H1 (cell line): Measurements from ENCODE around the gene ALG11. TPM values are rescaled to one million over a fixed set of nuclear protein-coding genes. Genes with fewer than 3 reads are reported as not detected.
A peak's percentile ranks its signal among the peaks of the same experiment; 100 is the strongest.

Experiments used
- CTCF ChIA-PET: fragments of 300-600 bp; sonication (Branson Sonifier 250); formaldehyde crosslinking; loops from one replicate; lab custom pipeline; 2021; ENCODE audit not compliant: partially characterized antibody; lab: Charles Lee
- POLR2A ChIA-PET: fragments of 300-600 bp; sonication (Branson Sonifier 250); formaldehyde crosslinking; loops from one replicate; lab custom pipeline; 2021; ENCODE audit warnings: inconsistent platforms; ENCODE audit not compliant: partially characterized antibody; lab: Charles Lee
- DNase-seq, 2 experiments: peaks; one replicate each; pipeline versions ENCODE4 v3.0.0 to v3.0.0-alpha.2; 2010 to 2022; ENCODE audit warnings: low spot score in 2 of 2, low read depth in 1 of 2, mixed read lengths in 1 of 2
- FAIRE-seq: peaks from 2 replicates; lab custom pipeline; 2011; peaks lifted over from hg19 to GRCh38; lab: Jason Lieb, UNC
- H2AFZ ChIP-seq: 2 replicates; pipeline ENCODE4 v1.8.1; 2012; ENCODE audit warnings: low read length, inconsistent platforms
- H2AK5ac ChIP-seq: 2 replicates; pipeline ENCODE4 v1.6.1; 2013; ENCODE audit warnings: low read depth, low read length
- H2BK120ac ChIP-seq: replicated peaks from 2 replicates; pipeline ENCODE3; 2013; ENCODE audit warnings: low read depth, low read length, inconsistent platforms
- H2BK12ac ChIP-seq: 2 replicates; pipeline ENCODE4 v1.6.1; 2013; ENCODE audit warnings: low read depth, low read length
- H2BK15ac ChIP-seq: 2 replicates; pipeline ENCODE4 v1.6.1; 2013; ENCODE audit warnings: low read length
- H2BK20ac ChIP-seq: 2 replicates; pipeline ENCODE4 v1.6.1; 2013; ENCODE audit warnings: low read length
- H2BK5ac ChIP-seq: 2 replicates; pipeline ENCODE4 v1.6.1; 2013; ENCODE audit warnings: low read depth, low read length
- H3K14ac ChIP-seq: 2 replicates; pipeline ENCODE4 v1.6.1; 2013; ENCODE audit warnings: inconsistent platforms; ENCODE audit not compliant: insufficient read length
- H3K18ac ChIP-seq: 2 replicates; pipeline ENCODE4 v1.6.1; 2013; ENCODE audit warnings: low read length; ENCODE audit errors: extremely low read depth
- H3K23ac ChIP-seq: 2 replicates; pipeline ENCODE4 v1.6.1; 2013; ENCODE audit warnings: inconsistent platforms; ENCODE audit not compliant: insufficient read length
- H3K23me2 ChIP-seq: 2 replicates; pipeline ENCODE4 v1.6.1; 2013; ENCODE audit warnings: low read depth, low read length
- H3K27ac ChIP-seq: 2 replicates; pipeline ENCODE4 v1.6.1; 2011; ENCODE audit warnings: low read depth, low read length, inconsistent platforms
- H3K27me3 ChIP-seq, 4 experiments: replicated peaks in 1 of 4; 1 replicate in 1 of 4; 2 replicates in 3 of 4; pipeline versions ENCODE4 v1.6.1 to v1.8.1; 2011 to 2013; ENCODE audit warnings: low read length in 3 of 4, mild to moderate bottlenecking in 3 of 4, inconsistent platforms in 2 of 4, mixed read lengths in 2 of 4, moderate library complexity in 1 of 4; ENCODE audit not compliant: control insufficient read depth in 3 of 4, insufficient read depth in 3 of 4; ENCODE audit errors: extremely low read depth in 1 of 4
- H3K36me3 ChIP-seq, 4 experiments: 2 replicates each; pipeline versions ENCODE4 v1.6.1 to v1.8.1; 2011 to 2013; ENCODE audit warnings: mild to moderate bottlenecking in 4 of 4, low read length in 3 of 4, moderate library complexity in 2 of 4, control low read depth in 1 of 4, inconsistent platforms in 1 of 4; ENCODE audit not compliant: insufficient read depth in 4 of 4, control insufficient read depth in 2 of 4
- H3K4ac ChIP-seq: replicated peaks from 2 replicates; pipeline ENCODE3; 2013; ENCODE audit warnings: low read length, low read depth, mixed read lengths, inconsistent platforms; ENCODE audit not compliant: insufficient read length
- H3K4me1 ChIP-seq, 4 experiments: replicated peaks in 1 of 4; 1 replicate in 1 of 4; 2 replicates in 3 of 4; pipeline versions ENCODE4 v1.6.1 to v1.8.1; 2011 to 2013; ENCODE audit warnings: low read length in 3 of 4, inconsistent platforms in 2 of 4, mixed read lengths in 1 of 4; ENCODE audit not compliant: insufficient read depth in 4 of 4, control insufficient read depth in 3 of 4
- H3K4me2 ChIP-seq, 2 experiments: 2 replicates each; pipeline versions ENCODE4 v1.6.1 to v1.8.1; 2011 to 2013; ENCODE audit warnings: low read depth in 2 of 2, low read length in 2 of 2, control low read depth in 1 of 2, inconsistent platforms in 1 of 2, mild to moderate bottlenecking in 1 of 2; ENCODE audit not compliant: insufficient read depth in 1 of 2
- H3K4me3 ChIP-seq, 4 experiments: fragments of 200-600, 300-600 bp in 1 of 4; sonication (generic), shearing (Covaris generic), sonication (Bioruptor Twin) in 1 of 4; 2 replicates each; pipeline versions ENCODE4 v1.5.1 to v1.8.1; 2011 to 2016; ENCODE audit warnings: low read length in 4 of 4, low read depth in 3 of 4, control low read depth in 2 of 4, inconsistent platforms in 2 of 4, mild to moderate bottlenecking in 2 of 4, mixed read lengths in 1 of 4, moderate library complexity in 1 of 4; ENCODE audit not compliant: insufficient read depth in 2 of 4; ENCODE audit errors: extremely low read depth in 1 of 4
- H3K56ac ChIP-seq: replicated peaks from 2 replicates; pipeline ENCODE3; 2013; ENCODE audit warnings: low read depth, mild to moderate bottlenecking, mixed read lengths, low read length, inconsistent platforms; ENCODE audit not compliant: insufficient read length
- H3K79me1 ChIP-seq: 2 replicates; pipeline ENCODE4 v1.6.1; 2013; ENCODE audit warnings: low read depth, low read length, control low read depth
- H3K79me2 ChIP-seq, 2 experiments: 2 replicates each; pipeline versions ENCODE4 v1.6.1 to v1.8.1; 2012 to 2013; ENCODE audit warnings: low read length in 2 of 2, mild to moderate bottlenecking in 2 of 2, inconsistent platforms in 1 of 2; ENCODE audit not compliant: insufficient read depth in 2 of 2, control insufficient read depth in 1 of 2
- H3K9ac ChIP-seq, 4 experiments: replicated peaks in 1 of 4; 1 replicate in 1 of 4; 2 replicates in 3 of 4; pipeline versions ENCODE4 v1.6.1 to v1.8.1; 2011 to 2013; ENCODE audit warnings: low read depth in 3 of 4, low read length in 3 of 4, control low read depth in 2 of 4, mild to moderate bottlenecking in 2 of 4, moderate library complexity in 2 of 4, inconsistent platforms in 1 of 4; ENCODE audit errors: extremely low read depth in 1 of 4
- H3K9me3 ChIP-seq, 2 experiments: 2 replicates each; pipeline versions ENCODE4 v1.6.1 to v1.8.1; 2012 to 2013; ENCODE audit warnings: mild to moderate bottlenecking in 2 of 2, moderate library complexity in 2 of 2, control low read depth in 1 of 2, inconsistent platforms in 1 of 2, low read depth in 1 of 2, low read length in 1 of 2, mixed read lengths in 1 of 2; ENCODE audit not compliant: insufficient read depth in 2 of 2
- H4K20me1 ChIP-seq, 2 experiments: replicated peaks in 1 of 2; 2 replicates each; pipeline versions ENCODE3 to v1.8.1; 2011 to 2013; ENCODE audit warnings: inconsistent platforms in 2 of 2, low read length in 2 of 2, mild to moderate bottlenecking in 1 of 2; ENCODE audit not compliant: insufficient read depth in 2 of 2, control insufficient read depth in 1 of 2
- H4K5ac ChIP-seq: 2 replicates; pipeline ENCODE4 v1.6.1; 2013; ENCODE audit warnings: low read length, low read depth, mixed read lengths, inconsistent platforms; ENCODE audit not compliant: insufficient read length
- H4K8ac ChIP-seq: 2 replicates; pipeline ENCODE4 v1.8.0; 2013; ENCODE audit warnings: mild to moderate bottlenecking, moderate library complexity, low read length, inconsistent platforms; ENCODE audit not compliant: insufficient read depth; ENCODE audit errors: extremely low read depth
- H4K91ac ChIP-seq: replicated peaks from 2 replicates; pipeline ENCODE3; 2013; ENCODE audit warnings: low read length, mixed read lengths, inconsistent platforms; ENCODE audit not compliant: insufficient read length
- CTCF ChIP-seq, 3 experiments: IDR thresholded peaks; 1 replicate in 2 of 3; 2 replicates in 1 of 3; pipeline versions ENCODE4 v1.5.1 to v1.6.1; 2011; ENCODE audit warnings: low read length in 3 of 3, mild to moderate bottlenecking in 3 of 3, inconsistent platforms in 2 of 3, low read depth in 1 of 3, moderate library complexity in 1 of 3; ENCODE audit not compliant: insufficient read depth in 1 of 3; ENCODE audit errors: control extremely low read depth in 1 of 3
- MAFK ChIP-seq: IDR thresholded peaks from 2 replicates; pipeline ENCODE4 v1.6.1; 2012; ENCODE audit warnings: low read depth, mild to moderate bottlenecking, improper control_type of control experiment, low read length
- RAD21 ChIP-seq, 2 experiments: IDR thresholded peaks in 1 of 2; conservative IDR thresholded peaks in 1 of 2; 2 replicates each; pipeline ENCODE4 v1.6.1; 2011; ENCODE audit warnings: low read depth in 2 of 2, low read length in 2 of 2, improper control_type of control experiment in 1 of 2, inconsistent platforms in 1 of 2, mild to moderate bottlenecking in 1 of 2, moderate library complexity in 1 of 2
- USF2 ChIP-seq: IDR thresholded peaks from 2 replicates; pipeline ENCODE4 v1.6.1; 2011; ENCODE audit warnings: low read length, improper control_type of control experiment
- WGBS, 2 experiments: shearing (Covaris generic) in 1 of 2; methylation state at CpG; one replicate each; pipeline versions ENCODE4 v1.1.6 to v1.1.7; 2013 to 2015; ENCODE audit warnings: low lambda C conversion rate in 2 of 2, mixed read lengths in 2 of 2, inconsistent platforms in 1 of 2, low coverage in 1 of 2, missing lambda C conversion rate in 1 of 2; ENCODE audit not compliant: insufficient replicate concordance in 2 of 2, insufficient coverage in 1 of 2, insufficient read length in 1 of 2; ENCODE audit errors: extremely low coverage in 1 of 2, missing lambda C conversion rate in 1 of 2; 5-methylcytosine and 5-hydroxymethylcytosine counted together
- polyA plus RNA-seq, 7 experiments: library from polyadenylated mRNA; depleted of rRNA in 3 of 7; stranded (reverse) in 5 of 7; unstranded in 2 of 7; fragments of >200 nt in 5 of 7; fragments of 200-250 nt in 2 of 7; gene quantifications; 1 replicate in 5 of 7; 2 replicates in 1 of 7; 4 replicates in 1 of 7; pipeline versions ENCODE4 v1.2.1 to v1.2.3, GENCODE V29; 2011 to 2013; ENCODE audit warnings: missing spikeins in 2 of 7, mixed read lengths in 2 of 7
- total RNA-seq: library from RNA; stranded (reverse); fragmentation: NEBNext Ultra II Directional; extraction: Animal tissue kit (Norgen Biotek cat#: 25700); gene quantifications from 2 replicates; pipeline ENCODE4 v1.2.1, GENCODE V29; 2021

ALG11 gene
- total and polyA plus RNA-seq, 2 of the 8 experiments (the other 6 are each of a cell fraction or from before 2014, with no cell fraction given): 5.2 to 39.9 TPM

GRCh38 chr13:52001120-52001731, 11.0 kb upstream of the ALG11 start:
- H2BK12ac ChIP-seq: no peak overlapping the region
- no peak overlapping the region for H3K27ac ChIP-seq
- H3K56ac ChIP-seq: no peak overlapping the region
- no peak overlapping the region for H4K8ac ChIP-seq
- no peak overlapping the region for H2AK5ac ChIP-seq
- H2BK5ac ChIP-seq: no peak overlapping the region
- no peak overlapping the region for H3K4me3 ChIP-seq
- no peaks in the 10 kb centered on the region for H3K9me3 ChIP-seq
- no peaks in the 10 kb centered on the region for H3K79me2 ChIP-seq
- no peak overlapping the region for H3K4ac ChIP-seq
- CTCF ChIA-PET: interaction anchor here (0.5 to 6.7 kb wide), 41 partner anchors 8 to 1994 kb away, joined by 3 to 107 read pairs (median 4); partner anchors contain the start of genes ALG11, ATP7B and NEK5
- no peak overlapping the region for H2BK20ac ChIP-seq
- no peaks in the 10 kb centered on the region for H3K36me3 ChIP-seq
- H2BK15ac ChIP-seq: no peak overlapping the region
- peak overlapping the region in 1 of 2 experiments; percentile 23; a peak in 1 of 4 replicates for H3K4me2 ChIP-seq
- no peak overlapping the region for H3K23ac ChIP-seq
- no peak overlapping the region for H4K5ac ChIP-seq
- no peak overlapping the region for H2BK120ac ChIP-seq
- POLR2A ChIA-PET: no interaction called here
- H3K23me2 ChIP-seq: peaks cover 2% of the 10 kb centered on the region; the same call in 1 of the 2 replicates
- H2AFZ ChIP-seq: no peak overlapping the region
- no peak overlapping the region for H3K14ac ChIP-seq
- H4K91ac ChIP-seq: no peak overlapping the region
- no peak for DNase-seq
- H3K4me1 ChIP-seq: peaks cover 0 to 19% (median 14%) of the 10 kb centered on the region in 4 experiments; a peak in 4 of 7 replicates
- 67% methylated on average over 3 of the region's 3 CpGs; no CpG with 5 or more reads in 1 of the 2 experiments for WGBS, 2 experiments
- peaks cover 0 to 3% of the 10 kb centered on the region in 2 experiments for H4K20me1 ChIP-seq
- H3K9ac ChIP-seq: no peak overlapping the region
- H3K18ac ChIP-seq: no peak overlapping the region
- no peaks in the 10 kb centered on the region; a peak in 1 of 7 replicates for H3K27me3 ChIP-seq
- H3K79me1 ChIP-seq: peaks cover 4% of the 10 kb centered on the region; the same call in 1 of the 2 replicates
- no peak for FAIRE-seq
- TF ChIP-seq USF2 (no peak), CTCF (IDR thresholded peaks at IDR 0.05; ENCODE audit: control extremely low read depth in 1 of 3, insufficient read depth in 1 of 3, low read depth in 1 of 3, low read length in 3 of 3) (peak in 2 of 3 experiments; percentile 36 to 60; a peak in 2 of 4 replicates), RAD21 (IDR thresholded peaks at IDR 0.05 in 1 of 2, conservative IDR thresholded peaks at IDR 0.05 in 1 of 2; ENCODE audit: low read depth in 2 of 2, low read length in 2 of 2) (peak; percentile 63 to 64), MAFK (no peak)
